Stimulated activated CD8-positive, alpha-beta memory T cell treated with anti-CD3 and anti-CD28 coated beads, Interleukin-4, amount 100 ng/mL, for 24 hours (primary cell): ENCODE results near the gene ADARB2.
"Not testable (repeated sequence)": the region's sequence is repeated elsewhere in the genome, so short reads cannot be mapped to it uniquely, and the experiment has no call there.

ENCODE experiments used
- DNase-seq: peaks from one replicate; pipeline ENCODE4 v3.0.0-alpha.2; 2020; ENCODE audit warnings: low read depth

ADARB2 gene

DNA sequence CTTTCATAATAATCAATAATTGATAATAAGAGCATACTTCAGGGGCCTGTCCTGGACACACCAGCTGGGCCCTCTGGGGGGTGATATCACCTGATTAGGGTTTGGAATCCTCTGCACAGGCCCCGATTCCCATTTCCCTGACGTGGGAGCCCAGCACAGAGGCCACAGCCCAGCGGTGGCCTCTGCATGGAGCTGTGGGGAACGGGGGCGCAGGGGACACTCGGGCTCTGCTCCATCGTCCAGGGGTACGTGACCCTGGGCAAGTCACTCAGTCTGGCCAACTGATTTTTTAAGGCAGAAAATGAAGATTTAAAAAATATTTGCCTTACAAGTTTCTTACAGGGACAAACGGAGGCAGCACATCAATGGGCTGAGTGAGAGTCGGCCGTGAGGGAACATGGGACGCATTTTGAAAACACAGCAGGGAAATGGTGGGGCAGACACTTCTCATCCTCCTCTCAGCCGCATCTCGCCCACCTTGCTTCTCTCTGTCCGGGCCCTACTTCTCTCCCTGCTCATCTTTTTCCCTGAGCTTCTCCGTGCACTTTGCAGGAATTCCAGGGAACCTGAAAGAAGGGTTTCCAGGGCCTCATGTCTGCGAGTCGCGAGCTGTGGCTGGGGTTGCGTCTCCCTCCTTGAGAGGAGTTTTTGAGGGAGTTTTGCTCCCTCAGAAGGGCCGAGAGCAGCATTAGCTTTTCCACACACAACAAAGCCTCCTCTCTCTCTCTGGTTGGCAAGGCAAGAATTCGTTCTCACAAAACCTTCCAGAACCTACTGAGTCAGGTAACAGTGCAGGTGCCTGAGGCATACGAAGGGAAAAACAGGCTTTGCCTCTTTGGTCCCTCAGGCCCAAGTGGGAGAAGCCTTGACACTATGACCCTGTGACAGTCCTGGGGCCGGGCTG lies 369.1 kb downstream of the ADARB2 start:
- DNase-seq: no peak

DNA sequence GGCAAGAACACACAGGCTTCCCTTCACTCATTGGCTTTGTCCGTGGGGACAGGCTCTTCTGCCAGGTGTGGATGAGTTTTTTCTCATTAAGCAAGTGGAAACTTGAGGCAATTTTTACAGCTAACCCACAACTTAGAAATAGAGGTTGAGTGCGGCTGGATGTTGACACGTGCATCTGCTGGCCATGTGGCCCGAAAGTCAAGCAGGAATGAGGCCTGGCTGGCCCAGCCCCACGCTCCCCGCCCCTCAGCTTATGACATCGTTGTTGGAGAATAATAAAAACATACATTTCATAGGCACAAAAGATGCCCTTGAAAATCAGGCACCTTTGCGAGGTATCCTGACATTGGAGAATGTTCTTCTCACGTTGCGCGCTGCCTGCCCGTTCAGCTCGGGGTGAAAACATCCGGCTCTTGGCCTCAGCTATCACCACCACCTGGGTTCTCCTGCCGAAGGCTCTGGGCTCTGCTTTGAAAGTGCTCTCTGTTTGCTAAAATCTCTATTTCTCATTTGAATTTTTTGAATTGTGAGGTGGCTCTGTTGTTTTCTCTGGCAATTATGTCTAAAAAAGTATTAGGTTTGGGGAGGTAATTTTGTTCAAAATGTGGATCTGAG lies 370.4 kb downstream of the ADARB2 start:
- DNase-seq: no peak

DNA sequence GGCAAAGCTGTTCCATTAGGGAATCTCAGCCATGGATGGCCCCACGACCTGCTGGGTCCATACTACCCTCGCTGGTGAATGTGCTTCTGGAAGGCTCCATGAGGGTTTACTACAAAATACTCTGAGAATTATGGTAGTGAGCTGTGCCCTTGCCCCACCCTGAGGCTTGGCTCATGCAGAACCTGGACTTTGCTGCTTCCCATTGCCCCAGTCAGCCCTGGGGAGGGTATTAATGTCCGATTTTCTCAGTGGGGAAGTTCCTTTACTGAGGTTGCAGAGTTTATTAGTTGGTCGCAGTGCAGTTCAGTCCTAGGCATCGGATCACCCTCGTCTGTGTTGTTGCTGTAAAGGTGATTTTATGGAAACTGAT lies 371.0 kb downstream of the ADARB2 start:
- DNase-seq: no peak

DNA sequence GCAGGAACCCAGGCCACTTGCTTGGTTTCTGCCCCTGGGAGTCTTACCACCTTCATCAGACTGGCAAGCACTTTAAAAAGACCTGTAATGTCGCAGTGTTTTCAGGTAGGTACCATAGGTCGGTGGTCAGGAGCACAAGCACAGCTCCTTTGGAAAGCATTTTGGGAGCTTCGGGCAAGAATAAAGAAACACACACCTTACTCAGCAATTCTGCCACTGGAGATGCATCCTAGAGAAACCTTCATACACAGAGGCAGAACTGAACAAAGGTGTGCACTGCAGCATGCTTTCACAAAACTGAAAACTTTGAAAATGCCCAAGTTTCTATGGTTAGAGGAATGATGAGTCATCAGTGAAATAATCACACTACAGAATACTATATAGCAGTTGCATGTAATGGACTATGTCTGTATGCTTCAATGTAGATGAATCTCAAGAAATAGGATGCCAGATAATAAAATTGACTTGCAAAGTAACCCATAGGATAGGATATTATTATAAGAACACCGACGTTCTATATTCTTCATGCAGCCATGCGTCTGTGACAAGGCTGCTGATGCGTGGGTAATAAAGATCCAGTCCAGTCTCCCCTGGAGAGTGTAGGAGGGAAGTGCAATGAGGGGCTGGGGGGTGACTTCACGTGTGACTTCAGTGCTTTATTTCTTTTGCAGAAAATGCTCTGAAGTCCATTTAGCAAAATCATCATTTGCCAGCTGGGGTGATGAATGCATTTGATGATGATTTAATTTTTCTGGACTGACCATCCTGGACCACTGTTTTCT lies 371.6 kb downstream of the ADARB2 start:
- DNase-seq: no peak

DNA sequence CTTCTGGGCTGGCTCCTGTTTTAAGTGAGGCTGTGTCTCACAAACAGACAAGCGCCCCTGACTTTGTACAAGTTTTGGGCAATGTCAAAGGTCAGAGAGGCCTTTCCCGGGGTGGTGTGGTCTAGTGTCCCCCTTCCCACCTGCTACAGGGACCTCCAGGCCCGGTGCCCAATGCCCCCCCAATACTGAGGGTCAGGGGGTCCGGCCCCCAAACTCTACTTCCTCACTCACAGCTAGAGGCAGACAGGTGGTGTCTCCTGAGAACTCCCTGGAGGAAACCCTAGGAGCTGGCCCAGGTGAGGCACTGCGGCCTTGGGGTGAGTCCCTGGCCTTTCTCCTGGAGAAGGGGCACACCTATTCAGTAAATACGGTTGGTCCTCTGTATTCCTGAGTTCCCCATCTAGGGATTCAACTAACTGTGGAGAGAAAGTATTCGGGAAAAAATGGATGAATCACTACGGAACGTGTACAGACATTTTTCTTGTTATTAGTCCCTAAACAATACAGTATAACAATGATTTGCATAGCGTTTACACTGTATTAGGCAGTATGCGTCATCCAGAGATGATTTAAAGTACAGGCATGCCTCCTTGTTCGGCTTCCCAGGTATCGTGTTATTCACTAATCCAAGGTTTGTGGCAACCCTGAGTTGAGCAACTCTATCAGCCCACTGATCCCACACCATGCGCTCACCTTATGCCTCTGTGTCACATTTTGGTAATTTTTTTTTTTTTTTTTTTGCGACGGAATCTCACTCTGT lies 373.0 kb downstream of the ADARB2 start:
- DNase-seq: no peak

DNA sequence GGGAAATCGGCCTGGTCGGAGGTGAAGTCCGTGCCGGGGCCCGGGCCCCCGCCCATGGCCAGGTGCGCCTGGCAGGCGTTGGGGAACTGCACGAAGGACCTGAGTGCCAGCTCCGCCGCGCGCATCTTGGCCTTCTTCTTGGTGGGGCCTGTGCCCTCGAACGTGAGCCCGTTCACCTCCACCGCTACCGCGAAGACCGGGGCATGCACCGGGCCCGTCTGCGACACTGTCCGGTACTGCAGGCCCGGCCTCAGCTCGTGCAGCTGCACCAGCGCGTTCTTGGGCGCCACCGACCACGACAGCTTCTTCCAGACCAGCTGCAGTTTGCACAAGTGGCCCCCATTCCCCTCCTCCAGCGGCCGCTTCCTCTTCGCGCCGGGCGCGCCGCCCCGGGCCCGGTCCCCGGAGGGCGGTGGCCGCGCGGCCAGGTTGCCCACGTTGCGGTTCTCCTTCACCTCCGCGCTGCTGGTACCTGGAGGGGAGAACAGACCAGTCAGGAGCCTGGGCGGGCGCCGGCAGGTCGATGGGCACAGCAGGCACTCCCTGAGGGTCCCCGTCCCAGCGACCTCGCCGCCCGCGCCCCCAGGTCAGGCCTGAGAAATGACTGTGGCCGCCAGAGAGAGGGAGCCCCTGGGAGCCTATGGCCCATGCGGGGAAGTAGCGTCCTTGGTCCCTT lies 373.7 kb downstream of the ADARB2 start:
- no peak for DNase-seq

DNA sequence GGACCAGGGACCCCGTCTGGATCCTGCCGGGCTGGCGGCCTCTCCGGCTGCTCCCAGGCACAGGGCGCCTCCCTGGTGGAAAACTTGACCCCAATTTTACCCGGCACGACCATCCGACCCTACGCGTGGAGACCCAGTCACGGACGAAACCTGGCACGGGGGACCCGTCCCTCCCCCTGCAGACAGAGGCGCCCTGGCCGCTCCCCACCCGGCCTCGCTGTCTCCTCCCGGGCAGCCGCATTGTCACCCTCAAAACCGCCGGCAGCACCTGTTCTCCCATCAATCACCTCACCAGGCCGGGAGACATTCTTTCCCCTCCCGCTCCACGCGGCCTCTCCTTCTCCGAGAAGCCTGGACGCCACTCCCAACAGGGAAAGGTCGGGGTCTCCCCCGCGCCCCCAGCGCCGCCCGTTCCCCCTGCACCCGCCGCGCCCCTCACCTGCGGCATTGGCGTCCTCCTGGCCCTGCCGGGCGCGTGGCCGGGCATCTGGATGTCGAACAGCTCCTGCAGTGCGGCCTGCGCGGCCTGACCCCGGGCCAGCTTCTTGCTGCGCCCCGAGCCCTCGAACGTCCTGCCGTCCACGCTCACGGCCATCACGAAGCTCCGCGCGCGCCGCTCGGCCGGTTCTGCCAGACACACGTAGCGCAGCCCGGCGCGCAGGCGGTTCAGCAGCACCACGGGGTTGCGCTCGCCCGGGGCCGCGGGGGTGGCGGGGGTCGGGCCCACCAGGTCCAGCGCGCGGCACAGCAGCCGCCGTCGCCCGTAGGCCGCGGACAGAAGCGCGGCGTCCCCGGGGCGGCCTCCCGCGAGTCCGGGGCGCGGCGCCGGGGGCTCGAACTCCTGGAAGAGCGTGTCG lies 374.5 kb downstream of the ADARB2 start:
- no peak for DNase-seq

DNA sequence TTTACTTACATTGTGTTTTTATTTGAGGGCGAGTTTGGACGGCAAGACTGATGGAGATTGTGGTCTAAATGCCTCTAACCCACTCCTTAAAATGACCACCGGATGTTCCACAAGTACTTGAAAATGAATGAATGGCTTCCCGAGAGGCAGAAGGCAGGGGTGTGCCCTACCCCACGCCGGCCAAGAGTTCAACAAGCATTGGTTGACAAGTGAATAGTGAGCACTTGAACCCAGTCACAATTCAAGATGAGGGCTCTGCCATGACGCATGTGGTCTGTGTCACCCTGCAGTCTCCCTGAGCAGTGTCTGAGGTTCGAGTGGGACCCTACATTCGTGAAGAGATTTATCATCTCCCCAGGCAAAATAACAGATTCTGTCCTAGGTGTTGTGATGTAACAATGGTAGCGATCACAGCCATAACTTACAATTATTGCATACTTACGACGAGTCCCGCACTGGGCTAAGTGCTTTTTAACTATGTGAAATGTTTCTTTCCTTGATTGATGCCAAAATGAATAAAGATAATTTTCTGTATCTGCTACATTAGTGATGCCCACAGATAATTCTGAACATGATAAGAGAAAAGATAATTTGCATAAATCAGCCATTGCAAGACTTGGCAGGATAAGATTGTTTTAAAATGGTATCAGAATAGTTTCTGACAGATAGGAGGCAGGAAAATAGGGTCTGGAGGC lies 375.8 kb downstream of the ADARB2 start:
- no peak for DNase-seq

DNA sequence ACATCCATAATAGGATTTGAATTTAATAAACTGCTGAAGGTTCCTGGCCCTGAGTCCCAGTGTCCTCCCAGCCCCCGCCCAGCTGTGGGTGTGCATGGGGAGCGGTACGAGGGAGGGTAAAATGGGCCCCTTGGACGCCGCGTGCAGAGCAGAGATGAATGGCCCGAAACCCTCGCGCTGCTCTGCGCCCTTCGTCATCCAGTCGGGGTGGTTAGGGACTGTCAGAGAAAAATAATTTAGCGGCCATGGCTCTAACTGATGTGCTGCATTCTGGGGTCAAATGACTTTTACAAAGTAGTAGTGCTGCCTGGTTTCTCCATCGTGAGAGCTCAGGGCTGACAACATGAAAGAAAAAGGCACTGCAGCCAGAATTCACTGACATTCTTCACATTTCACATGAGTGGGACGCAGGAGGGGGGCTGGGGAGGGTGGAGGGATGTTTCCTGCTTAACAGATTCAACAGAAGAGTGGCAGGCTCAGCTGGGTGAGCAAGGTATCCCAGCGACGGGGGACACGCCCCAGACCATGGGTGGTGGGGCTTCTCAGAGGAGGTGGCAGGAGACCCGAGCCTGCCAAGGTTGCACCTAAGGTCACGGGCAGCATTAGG lies 376.7 kb downstream of the ADARB2 start:
- no peak for DNase-seq

DNA sequence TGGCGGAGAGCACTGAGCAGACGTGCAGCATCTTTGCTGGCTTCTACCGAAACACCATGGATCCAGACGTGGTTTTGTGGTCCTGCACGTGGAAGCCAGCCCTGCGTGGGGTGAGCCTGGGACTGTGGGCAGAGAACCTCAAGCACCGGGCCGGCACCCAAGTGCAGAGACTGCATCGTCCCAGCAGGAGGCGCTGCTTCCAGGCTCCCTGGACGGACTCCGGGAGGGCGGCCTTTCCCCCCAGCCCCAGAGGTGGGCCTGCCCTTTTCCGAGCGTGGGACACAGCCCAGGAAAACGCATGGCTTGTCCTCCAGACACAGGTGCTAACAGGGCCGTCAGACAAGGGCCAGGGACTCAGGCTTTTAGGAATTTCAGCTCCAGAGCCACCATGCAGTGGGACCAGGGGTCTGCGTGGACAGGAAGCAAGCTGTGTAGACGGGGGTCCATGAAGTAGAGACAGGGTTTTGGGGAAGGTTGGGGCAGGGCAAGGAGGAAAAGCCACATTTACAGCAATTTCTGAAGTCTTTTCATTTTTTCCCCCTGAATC lies 377.2 kb downstream of the ADARB2 start:
- no peak for DNase-seq

DNA sequence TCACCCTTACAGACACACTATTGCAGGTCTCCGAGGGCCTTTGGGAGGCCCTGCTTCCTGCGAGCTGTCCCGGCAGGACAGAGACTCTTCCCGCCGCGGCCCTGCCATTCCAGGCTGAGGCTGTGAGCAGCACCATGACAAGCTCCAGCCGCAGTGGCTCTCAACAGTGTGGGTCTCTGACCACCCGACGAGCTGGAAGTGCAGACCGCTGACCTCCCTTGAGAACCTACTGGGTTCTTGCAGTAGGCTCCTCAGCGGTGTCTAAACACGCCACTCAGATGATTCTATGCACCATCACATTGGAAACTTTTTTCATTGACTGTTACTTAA lies 377.7 kb downstream of the ADARB2 start:
- no peak for DNase-seq

DNA sequence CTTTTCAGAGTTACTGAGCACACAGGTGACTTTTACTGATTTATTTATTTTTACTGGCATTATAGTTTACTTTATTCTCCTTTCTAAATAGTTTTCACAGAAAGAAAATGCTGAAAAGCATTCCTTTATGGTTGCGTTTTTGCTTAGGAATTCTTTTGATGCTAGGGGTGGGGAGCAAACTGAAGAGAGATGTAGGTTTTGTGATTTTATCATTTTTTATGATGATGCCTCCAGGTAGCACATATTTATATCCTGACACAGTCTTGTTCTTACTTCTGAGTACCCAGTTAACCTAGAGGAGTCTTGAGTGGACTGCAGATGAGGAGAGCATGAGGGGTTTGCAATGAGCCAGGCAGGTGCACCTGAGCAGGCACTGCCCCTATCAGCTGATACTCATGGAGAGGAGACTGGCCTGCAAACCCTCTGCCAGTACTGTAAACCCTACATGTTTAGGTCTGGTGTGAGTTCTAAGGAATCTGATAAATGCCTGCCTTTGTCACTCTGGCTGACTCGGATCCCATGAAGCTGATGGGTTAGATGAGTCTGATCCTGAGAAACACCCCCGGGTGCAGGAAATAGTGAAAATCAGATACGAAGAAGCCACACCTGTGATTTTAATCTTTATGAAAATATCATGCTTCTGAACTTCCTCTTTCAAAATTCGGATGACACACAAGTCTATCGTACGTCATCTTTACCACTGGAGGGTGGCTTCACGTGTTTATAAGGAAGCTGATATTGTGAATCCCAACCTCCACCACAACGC lies 378.3 kb downstream of the ADARB2 start:
- no peak for DNase-seq

DNA sequence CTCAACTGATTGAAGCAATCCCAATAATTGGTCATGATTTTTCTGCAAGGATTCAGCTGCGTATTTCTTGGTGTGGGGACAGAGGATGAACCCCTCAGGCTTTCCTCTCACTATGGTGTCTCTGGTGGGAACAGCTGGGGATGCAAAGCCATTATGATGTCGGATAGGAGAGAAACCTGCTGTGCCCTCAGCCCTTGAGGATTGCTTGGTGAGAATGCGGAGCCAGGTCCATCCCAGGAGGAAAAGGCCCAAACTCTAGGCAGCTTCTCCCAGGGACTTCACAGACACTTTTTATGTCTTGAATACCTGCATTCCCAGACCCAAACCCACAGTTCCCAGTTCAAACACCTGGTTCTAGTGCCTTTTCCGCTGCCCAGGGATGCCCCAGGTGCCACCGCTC lies 379.2 kb downstream of the ADARB2 start:
- DNase-seq: no peak

DNA sequence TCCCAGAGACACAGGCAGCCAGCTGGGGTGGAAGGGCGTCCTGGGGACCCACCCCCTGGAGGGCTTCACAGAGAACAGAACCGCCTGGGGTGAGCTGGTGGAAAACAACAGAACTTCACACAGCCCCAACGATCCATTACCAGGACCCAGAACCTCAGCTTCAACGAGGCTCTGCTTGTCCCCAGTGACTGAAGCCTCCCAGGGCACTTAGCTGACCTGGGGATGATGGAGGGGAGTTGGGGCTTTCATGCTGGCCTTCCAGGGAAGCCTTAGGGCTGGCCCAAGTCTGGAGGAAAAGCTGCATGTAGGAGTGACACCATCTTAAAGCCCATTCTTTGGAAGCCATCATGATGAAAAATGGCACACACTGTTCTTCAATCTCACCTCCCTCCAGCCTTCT lies 381.0 kb downstream of the ADARB2 start:
- DNase-seq: no peak

DNA sequence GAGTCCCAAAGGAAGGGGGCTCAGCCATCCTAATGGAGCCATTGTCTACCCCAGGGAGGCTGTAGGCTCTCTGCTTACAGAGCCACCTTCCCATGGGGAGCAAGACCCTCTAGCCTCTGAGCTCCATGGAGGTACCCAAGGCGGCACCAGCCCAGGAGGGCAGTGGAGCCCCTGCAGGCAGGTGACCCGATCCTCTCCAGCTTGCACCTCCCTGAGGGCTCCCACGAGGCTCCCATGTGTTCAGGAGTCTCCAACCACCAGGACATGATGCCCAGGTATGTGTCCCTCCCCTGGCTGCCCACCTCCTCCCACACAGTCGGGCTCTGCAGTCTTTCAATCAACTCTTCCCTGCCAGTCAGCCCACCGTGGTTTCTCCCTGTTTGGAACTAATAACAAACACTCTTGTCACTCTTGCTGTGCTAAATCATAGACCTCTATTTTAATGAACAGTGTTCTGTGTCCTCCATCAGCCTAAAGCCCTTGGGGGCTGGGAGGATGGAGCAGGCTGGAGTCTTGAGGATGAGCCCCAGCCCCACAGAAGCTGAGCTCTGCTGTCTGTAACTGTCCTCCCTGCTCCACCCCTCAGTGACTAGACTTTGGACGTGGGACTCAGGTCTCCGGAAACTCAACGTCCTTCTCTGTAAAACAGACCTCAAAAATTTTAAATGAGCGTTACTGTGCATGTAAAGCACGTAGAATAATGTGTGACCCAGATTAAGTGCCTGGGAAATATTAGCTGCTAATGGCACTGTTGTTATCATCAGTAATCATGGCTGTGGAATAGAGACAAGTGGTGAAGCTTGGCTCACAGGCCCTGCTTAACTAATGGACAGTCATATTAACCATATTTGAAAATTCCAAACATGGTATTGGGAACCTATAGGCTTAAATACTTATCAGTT lies 382.3 kb downstream of the ADARB2 start:
- DNase-seq: no peak

DNA sequence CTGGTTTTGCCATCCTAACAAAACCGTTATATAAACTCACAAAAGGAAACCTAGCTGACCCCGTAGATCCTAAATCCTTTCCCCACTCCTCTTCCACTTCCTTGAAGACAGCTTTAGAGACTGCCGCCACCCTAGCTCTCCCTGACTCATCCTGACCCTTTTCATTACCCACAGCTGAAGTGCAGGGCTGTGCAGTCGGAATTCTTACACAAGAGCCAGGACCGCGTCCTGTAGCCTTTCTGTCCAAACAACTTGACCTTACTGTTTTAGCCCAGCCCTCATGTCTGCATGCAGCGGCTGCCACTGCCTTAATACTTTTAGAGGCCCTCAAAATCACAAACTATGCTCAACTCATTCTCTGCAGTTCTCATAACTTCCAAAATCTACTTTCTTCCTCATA lies 385.0 kb downstream of the ADARB2 start:
- DNase-seq: not testable (repeated sequence)

DNA sequence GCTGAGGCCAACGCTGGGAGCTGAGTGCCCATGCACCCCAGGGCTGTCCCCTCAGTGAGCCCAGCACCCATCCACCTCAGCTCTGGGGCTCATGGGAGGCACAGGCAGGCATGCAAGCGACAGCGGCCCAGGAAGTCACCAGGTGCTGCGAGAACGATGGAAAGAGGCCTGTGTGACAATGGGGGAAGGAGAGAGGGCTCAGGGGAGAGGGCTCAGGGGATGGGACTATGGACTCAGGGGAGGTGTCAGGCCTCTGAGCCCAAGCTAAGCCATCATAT lies 388.6 kb downstream of the ADARB2 start:
- DNase-seq: no peak
